SH-SY5Y (cell line): ENCODE data around the gene MYO1A.

Experiments
- GATA2 ChIP-seq: IDR thresholded peaks from 2 replicates; pipeline ENCODE4 v1.6.1; 2011; ENCODE audit warnings: mild to moderate bottlenecking, low read depth, low read length
- GATA3 ChIP-seq: IDR thresholded peaks from 2 replicates; pipeline ENCODE4 v1.6.1; 2011; ENCODE audit warnings: low read depth, mild to moderate bottlenecking, low read length, moderate library complexity

MYO1A gene

DNA sequence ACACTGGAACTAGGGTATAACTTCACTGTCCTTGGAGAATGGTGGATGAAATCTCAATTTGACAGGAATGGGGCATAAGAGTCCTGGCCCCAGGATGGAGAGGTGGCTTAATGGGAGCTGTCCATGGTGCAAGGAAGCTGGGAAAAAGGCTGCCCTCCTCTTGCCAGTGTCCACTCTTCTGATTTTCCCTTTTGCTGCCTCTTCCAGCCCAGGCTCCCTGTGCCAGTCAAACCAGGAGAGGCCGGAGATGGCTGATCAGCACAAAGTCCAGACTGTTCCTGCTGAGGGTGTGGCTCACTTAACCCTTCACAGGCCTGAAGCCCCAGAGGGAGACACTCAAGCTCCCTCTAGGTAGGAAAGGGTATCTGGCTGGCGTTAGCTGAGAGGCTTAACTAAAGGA, at the start of gene MYO1A:
MYO1A (minus strand) TSS at position 240 of the 400 bp plus-strand sequence. CDS start 1,806 bp downstream, outside the sequence.
- TF ChIP-seq GATA3, result no peak

DNA sequence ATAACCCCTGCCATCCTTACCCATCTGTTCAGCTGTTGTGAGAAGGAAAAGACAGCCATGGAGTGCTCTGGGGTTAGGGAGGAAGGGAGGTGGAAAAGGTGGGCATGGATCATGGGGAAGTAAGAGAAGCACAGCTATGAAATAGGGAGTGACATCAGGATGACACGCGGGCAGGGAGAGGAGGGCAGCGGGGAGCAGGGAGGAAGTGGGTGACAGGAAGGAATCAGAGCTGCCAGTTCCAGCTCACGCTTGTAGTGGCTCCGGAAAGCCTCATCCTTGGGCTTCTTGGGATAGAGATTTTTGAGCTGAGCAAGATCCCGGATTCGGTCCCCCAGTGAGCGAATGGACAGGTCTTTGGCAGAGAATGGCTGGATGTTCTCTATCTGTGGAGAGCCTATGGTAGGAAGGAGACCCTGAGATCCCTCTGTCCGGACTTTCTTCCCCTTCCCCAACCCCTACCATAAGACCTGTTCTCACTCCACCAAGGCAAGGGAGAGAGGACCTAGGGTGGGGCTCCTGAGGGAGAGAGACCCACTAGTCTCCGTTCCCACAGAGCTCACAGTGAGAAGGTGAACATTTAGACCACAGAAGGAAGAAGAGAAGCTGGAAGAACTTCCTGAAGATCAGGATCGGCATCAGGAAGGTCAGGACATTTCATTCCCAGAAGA, 49.3 kb upstream of the MYO1A start:
- no peak for TF ChIP-seq GATA3
- TF ChIP-seq GATA2, result no peak

DNA sequence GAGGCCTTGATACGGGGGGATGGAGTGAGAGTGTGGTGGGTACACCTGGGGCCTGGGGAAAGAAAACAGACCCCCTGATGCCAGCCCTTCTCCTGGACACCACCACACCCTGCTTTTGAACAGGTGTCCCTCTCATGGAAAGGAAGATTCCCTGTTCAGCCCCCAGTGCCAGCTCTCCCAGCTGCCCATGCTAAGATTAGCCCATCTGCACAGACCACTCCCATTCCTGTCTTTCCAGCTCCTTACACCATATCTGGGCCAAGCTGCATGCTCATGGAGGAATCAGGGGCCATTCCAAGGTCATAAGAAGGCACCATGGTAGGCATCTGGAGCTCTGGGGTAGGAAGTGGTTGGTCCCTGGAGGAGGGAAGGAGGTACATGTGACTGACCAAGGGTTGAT, 48.6 kb upstream of the MYO1A start:
- TF ChIP-seq GATA2, result no peak
- no peak for TF ChIP-seq GATA3

DNA sequence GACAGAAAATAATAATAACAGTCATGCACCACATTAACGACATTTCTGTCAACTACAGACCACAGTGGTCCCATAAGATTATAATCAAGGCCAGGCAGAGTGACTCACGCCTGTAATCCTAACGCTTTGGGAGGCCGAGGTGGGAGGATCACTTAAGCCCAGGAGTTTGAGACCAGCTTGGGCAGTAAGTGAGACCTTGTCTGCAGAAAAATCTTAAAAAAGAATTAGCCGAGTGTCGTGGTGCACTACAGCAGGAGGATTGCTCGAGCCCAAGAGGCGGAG, 47.6 kb upstream of the MYO1A start:
- TF ChIP-seq GATA3, result no peak
- TF ChIP-seq GATA2, result no peak

DNA sequence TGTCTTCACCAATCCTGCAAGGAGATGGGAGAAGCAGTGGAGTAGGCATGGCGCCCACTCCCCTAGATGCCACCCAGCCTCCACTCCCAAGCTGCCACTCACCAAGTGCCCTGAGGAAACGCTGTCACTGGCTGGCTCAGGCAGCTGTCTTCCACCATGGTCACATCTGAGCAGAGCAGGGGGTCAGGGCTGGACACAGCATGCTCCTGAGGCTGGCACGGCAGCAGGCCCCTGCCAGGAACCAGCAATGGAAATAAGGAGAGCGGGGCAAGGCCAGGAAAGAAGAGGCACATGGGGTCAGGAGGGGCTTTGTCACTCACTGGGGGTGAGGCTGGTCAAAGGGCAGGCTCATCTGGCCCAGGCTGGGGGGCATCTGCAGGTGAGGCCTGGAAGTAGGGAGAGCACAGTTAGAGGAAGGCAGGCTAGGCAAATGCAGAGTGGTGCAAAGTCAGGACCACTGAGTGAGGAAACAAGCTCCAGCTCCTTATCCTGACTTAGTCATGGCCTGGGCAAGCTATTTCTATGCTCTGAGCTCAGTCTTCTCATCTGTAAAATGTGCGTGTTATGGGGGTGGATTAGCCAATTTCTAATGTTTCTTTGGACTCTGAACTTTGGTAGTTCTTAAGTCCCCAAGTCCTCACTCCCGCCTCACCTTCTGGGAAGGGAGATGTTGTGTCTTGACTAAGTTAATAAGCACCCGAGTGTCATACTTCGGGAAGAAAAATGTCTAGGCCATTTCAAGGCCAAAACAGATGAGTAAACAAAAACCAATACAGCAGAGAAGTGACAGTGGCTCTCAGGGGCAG, 47.0 kb upstream of the MYO1A start:
- TF ChIP-seq GATA2, result no peak
- TF ChIP-seq GATA3, result no peak

DNA sequence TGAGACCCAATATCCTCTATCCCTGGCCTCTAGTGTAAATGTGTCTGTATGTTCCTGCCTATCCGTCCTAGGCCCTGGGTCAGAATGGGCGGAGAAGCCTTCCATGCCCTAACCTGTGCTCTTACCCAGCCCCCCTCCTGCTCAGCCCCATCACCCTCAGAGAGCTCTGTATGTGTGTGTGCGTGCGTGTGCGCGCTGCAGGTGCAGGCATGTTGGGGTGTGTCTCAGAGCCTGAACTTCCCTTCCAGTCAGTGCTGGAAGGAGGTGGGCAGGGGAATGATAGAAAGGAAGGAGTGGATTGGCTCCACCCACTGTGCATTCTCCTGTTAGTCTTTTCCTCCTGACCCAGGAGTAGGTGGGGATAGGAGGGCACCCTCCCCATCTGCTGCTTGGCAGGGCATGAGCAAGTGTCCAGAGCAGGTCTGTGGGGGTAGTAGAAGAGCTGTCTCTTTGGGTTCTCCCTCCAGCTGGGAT, 46.2 kb upstream of the MYO1A start:
- TF ChIP-seq GATA2 (no peak), GATA3 (no peak)

DNA sequence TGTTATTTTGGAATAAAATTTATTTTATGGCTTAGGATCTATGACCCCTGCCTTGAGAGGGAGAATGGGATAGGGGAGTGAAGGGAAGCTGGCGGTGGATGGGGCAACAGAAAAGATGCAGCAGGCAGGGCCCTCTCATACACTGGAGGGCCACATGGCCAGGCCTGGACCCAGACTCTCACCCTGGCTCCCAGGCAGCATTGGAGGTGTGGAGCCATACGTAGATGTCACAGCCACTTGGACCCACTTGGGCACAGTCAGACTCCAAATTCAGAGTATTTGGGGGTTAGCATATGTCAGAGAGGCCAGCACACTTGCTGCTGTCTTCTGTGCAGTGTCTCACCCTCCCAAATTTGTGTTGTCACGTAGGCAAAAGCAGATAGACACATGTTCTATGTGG, 45.5 kb upstream of the MYO1A start:
- no peak for TF ChIP-seq GATA3

DNA sequence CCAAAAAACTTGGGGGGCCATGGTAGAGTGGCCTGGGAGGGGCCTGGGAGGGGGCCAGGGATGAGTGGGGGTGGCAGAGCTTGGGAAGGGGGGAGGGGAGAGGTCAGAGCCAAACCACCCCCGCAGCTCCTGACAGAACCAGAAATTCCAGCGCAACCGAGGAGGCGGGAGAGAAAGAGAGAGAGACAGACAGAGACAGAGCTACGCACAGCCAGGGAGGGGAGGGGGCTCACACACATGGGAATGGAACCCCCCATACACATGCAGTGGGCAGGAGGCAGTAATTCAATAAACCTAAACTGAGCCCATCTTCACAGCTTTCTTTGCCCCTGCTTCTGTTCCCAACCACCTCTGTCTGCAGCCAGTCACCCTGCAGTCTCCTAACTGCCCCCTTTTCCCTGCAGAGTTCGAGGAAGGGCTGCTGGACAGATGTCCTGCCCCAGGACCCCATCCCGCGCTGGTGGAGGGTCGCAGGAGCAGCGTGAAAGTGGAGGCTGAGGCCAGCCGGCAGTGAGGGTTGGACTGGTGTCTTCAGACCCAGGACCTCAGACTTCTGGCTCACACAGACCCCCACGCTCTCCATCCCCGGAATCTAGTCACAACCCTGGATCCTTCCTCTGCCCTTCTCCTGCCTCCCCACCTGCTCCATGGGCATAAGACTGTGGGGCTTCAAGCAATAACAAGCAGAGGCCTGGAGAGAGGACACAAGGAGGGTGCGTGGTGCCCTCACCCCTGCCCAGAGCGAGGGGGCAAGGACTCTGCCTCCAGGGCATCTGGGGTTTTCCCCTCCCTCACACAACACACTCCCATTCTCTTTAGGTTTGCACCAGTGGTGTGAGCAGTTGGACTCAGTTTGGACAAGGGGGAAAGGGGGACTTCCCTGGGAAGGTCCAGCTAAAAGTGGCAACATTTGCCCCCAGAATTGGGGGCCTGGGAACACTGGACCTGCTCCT, 44.6 kb upstream of the MYO1A start:
- TF ChIP-seq GATA2 (no peak), GATA3 (no peak)

DNA sequence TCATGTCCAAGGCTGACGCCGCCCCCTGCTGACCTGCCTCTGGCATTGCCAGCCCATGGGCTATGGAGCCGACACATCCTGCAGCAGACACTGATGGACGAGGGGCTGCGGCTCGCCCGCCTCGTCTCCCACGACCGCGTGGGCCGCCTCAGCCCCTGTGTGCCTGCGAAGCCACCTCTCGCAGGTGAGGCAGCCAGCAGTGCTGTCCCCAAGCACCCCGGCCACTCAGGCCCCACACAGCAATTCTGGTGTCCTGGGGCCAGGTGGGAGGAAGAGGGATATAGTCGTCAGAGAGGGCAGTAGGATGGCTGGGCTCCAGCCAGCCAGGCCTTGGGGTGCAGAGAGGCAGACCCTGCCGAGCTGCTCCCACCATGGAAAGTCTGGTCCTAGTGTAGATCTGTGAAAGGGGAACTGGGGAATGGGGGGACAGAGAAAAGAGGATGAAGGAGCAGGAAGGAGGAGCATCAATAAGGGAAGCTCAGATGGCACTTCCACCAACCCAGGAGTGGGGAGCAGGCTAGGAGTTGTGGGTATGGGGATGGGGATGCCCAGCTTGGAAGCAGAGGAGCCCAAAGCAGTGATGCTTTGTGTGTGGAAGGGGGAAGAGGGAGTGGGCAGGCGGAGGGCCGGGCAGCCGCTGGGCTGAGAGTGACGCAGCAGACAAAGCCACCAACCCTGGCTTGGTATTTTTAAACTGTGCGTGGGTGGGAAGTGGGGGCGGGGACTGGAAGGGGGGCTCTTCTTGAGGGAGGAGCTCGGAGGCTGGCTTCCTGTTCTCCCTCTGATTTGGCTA, 43.7 kb upstream of the MYO1A start:
- no peak for TF ChIP-seq GATA3
- TF ChIP-seq GATA2, result no peak

DNA sequence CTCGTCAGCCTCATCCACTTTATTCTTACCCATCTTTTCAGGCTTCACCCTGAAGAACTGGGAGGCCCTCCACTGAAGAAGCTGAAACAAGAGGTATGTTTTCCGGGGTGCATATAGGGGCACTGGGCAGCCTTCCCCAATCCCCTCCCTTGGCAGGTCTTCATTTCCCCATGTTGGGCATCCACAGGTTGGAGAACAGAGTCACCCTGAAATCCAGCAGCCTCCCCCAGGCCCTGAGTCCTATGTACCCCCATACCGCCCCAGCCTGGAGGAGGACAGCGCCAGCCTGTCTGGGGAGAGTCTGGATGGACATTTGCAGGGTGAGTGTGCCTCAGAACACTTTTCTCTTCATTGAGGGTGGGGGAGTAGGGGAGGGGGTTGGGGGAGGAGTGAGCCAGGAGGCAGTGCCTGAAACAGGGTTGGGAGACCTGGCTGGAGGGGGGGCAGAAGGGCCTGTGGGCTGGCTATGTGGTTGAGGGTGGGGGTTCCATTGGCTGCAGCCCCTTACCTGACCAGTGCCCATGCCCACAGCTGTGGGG, 43.0 kb upstream of the MYO1A start:
- TF ChIP-seq GATA3 (no peak), GATA2 (no peak)

DNA sequence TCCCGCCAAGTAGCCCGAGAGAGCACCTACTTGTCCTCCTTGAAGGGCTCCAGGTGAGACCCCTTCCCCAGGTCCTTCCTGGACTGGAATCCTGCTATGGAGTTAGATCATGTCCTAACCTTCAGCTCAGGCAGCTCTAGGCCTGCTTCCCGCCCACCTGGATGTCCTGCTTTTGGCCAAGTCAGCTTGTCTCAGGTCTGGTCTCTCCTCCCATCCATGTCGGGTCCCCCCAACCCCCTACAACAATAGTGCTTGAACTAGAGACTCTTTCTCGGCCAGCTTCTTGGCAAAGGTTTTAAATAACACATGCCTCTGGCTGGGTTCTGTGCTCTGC, 42.6 kb upstream of the MYO1A start:
- TF ChIP-seq GATA3 (no peak), GATA2 (no peak)

DNA sequence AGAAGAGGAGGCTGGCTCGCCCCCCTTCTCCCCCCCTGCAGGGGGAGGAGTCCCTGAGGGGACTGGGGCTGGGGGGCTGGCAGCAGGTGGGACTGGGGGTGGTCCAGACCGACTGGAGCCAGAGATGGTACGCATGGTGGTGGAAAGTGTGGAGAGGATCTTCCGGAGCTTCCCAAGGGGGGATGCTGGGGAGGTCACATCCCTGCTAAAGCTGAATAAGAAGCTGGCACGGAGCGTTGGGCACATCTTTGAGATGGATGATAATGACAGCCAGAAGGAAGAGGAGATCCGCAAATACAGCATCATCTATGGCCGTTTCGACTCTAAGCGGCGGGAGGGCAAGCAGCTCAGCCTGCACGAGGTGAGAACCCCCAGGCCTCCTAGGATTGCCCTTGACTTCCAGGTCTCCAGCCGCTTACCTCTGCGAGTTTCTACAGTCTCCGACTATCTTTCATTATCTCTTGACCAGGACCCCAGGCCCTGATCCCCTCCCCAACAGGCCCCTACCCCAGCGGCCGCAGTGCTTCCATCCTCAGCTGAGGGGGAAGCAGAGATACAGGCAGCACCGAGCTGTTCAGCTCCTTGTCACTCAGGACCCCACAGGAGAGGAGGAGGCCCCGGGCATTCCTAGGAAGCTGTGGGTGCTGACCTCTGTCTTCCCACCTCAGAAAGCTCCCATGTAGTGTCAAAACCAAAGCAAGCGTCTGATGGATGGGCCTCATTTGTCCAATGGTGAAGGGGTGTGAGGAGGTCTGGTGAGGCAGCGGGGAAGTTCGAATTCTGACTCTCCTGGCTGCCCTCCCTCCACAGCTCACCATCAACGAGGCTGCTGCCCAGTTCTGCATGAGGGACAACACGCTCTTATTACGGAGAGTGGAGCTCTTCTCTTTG, 42.0 kb upstream of the MYO1A start:
- TF ChIP-seq GATA3, result no peak
- TF ChIP-seq GATA2, result no peak

DNA sequence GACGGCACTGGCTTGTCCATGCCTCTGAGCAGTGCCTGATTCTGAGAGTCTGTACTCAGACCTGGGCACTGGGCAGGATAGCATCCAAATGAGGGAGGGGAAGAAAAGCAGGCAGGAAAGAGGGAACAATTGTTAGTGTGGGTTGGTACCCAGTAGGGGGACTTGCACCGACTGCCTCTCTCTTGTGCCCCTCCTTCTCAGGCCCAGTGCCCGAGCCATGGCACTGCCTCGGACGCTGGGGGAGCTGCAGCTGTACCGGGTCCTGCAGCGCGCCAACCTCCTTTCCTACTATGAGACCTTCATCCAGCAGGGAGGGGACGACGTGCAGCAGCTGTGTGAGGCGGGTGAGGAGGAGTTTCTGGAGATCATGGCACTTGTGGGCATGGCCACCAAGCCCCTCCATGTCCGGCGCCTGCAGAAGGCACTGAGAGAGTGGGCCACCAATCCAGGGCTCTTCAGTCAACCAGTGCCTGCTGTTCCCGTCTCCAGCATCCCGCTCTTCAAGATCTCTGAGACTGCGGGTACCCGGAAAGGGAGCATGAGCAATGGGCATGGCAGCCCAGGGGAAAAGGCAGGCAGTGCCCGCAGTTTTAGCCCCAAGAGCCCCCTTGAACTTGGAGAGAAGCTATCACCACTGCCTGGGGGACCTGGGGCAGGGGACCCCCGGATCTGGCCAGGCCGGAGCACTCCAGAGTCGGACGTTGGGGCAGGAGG, 41.2 kb upstream of the MYO1A start:
- no peak for TF ChIP-seq GATA3
- TF ChIP-seq GATA2, result no peak
